Measurements from ENCODE around the gene MRM1.

The MRM1 gene

DNA sequence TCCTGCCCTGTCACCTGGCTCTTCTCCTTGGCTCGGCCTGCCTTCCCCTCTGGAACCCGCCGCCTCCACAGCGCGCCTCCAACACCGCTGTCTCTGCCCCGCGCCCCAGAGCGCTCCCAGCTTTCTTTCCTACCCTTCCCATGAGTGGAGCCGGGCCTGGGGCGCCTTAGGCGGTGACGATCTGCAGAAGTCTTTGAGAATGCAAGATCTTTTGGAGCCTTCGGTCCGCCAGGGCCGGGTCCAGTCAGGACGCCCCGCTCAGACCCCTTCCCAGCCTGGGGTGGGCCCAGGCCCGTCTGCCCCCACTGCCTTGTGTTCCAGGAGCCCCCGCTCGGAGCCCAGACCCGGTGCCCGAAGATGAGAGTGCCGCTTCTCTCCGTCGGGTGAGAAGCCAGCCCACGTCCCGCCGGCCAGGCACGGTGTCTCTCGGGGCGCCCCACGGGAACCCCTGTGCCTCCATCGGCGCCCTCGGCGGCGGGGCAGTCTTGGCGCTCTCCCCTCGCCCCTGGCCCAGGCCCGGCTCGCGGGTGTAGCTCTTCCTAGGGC is 40.0 kb downstream of the MRM1 start:
- no peak overlapping the region for H3K4me3 ChIP-seq (replicated peaks; ENCODE audit: low read depth, low read length)
- TF ChIP-seq, protein P1, sequence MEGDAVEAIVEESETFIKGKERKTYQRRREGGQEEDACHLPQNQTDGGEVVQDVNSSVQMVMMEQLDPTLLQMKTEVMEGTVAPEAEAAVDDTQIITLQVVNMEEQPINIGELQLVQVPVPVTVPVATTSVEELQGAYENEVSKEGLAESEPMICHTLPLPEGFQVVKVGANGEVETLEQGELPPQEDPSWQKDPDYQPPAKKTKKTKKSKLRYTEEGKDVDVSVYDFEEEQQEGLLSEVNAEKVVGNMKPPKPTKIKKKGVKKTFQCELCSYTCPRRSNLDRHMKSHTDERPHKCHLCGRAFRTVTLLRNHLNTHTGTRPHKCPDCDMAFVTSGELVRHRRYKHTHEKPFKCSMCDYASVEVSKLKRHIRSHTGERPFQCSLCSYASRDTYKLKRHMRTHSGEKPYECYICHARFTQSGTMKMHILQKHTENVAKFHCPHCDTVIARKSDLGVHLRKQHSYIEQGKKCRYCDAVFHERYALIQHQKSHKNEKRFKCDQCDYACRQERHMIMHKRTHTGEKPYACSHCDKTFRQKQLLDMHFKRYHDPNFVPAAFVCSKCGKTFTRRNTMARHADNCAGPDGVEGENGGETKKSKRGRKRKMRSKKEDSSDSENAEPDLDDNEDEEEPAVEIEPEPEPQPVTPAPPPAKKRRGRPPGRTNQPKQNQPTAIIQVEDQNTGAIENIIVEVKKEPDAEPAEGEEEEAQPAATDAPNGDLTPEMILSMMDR (IDR thresholded peaks at IDR 0.05; ENCODE audit: low read depth, low read length, missing control alignments): no peak

DNA sequence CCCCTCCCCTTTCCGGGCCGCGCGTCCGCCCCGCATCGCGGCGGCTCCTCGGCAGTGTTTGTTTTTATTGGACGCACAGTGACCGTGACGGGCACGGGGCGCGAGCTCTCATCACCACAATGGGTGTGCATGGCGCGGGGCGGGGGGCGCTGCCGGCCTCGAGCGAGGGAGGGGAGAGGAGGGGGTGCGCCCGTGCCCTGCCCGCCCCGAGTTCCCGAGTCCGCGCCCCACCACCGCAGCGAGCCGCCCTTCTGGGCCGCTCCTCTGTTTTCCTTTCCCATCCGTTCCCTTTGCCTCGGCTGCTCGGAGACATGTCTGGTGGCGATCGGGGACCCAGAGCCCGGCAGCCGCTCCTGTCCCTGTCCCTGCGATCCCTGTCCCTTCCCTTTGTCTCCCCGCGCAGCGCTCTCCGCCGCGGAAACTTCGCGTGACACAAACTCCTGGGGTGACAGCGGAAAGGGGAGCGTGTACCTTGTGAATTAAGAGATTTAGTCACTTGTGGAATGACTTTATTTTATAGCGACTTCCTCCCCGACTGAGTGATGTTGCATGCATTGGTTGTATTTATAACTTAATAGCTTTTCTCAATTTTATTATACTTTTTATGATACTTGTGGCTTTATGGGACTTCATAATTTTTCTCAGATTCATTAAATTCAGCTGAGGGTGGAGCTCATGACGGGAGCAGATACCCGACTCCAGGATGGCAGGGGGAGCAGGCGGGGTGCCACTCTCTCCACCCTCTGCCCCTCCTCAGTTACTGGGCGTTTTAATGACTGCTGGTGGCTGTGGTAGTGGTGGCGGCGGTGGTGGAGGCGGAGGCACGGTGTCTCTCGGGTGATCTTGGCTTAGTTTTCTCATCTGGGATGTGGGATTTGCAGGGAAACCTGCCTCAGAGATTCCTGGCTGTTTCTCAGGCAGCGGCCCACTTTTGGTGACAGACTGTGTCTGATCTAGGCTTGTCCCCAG is 40.8 kb downstream of the MRM1 start:
- no peak overlapping the region for H3K4me3 ChIP-seq (replicated peaks; ENCODE audit: low read depth, low read length)
- TF ChIP-seq, protein P1 (IDR thresholded peaks at IDR 0.05; ENCODE audit: low read depth, low read length, missing control alignments): no peak
- no peak for DNase-seq (ENCODE audit: extremely low read depth, low read depth)

More for the DNA sequence above, 40.0 kb downstream of the MRM1 start:
- no peak for DNase-seq (ENCODE audit: extremely low read depth, low read depth)

DNA sequence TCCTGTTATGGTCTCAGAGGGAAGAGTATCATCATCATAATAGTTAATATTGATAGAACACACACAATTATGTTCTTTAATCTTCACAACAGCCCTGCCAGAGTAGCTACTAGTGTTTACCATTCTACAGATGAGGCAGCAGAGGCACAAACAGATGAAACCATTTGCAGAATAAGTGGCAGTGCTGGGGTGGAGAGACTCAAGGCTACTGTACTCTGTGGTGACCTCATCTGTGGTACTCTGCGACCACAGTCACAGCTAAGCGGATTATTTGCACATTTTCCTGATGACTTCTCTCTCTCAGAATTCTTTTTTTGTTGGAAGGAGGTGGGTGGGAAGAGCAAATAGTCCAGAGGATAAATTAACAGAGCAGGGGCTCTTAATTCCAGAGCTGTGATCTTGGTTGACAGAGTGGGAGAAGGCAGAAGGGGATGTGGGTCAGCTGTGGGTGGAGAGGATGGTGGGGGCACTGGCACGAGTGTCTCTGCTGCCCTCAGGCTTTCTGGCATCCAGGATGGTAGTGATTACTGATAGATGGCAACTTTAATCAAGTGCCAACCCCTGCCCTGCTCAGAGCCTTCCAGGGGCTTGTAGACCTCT is 41.8 kb downstream of the MRM1 start:
- no peak for DNase-seq (ENCODE audit: extremely low read depth, low read depth)
- no peak overlapping the region for H3K4me3 ChIP-seq (replicated peaks; ENCODE audit: low read depth, low read length)
- TF ChIP-seq, protein P1 (IDR thresholded peaks at IDR 0.05; ENCODE audit: low read depth, low read length, missing control alignments): no peak

DNA sequence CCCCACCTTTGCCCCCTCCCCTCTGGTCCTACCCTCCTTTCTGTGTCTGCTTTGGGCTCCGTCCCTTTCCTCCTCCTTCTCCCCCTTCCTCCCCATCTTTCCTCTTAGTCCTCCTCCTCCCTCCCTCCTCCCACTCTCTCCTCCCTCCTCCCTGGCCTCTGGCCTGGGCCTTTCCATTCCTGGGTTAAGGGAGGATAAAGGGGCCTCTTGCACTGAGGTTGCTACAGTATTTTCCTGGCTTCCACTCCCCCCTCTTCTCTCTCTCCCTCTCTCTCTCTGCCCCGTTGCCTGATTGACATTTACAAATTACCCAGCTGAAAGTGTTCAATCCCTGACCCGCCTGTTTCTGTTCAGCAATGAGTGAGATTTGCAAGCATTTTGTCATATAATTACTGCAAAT is 44.0 kb downstream of the MRM1 start:
- H3K4me3 ChIP-seq (replicated peaks; ENCODE audit: low read depth, low read length): no peak overlapping the region

DNA sequence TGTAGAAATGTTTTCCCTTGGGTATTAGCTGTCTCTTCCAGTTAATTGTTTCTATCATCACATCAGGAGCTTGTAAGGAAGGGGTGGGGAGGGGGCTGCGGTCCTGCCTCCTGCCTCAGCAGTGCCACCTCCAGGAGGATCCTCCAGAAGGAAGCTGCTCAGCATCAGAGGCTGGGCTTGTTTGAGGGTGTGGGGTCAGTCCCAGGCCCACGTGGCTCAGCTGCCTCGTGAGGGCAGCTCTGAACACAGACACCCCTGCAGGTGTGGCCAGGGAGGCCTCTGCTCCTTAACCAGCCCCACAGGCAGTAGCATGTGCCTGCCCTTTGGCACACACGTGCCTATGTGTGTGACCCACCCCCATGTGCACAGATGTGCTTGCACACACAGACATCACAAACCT is 46.3 kb downstream of the MRM1 start:
- TF ChIP-seq, protein P1 (IDR thresholded peaks at IDR 0.05; ENCODE audit: low read depth, low read length, missing control alignments): peak; percentile 13
- H3K4me3 ChIP-seq (replicated peaks; ENCODE audit: low read depth, low read length): no peak overlapping the region
- DNase-seq (ENCODE audit: extremely low read depth, low read depth): no peak

More for the DNA sequence above, 44.0 kb downstream of the MRM1 start:
- TF ChIP-seq, protein P1 (IDR thresholded peaks at IDR 0.05; ENCODE audit: low read depth, low read length, missing control alignments): no peak
- DNase-seq (ENCODE audit: extremely low read depth, low read depth): no peak

DNA sequence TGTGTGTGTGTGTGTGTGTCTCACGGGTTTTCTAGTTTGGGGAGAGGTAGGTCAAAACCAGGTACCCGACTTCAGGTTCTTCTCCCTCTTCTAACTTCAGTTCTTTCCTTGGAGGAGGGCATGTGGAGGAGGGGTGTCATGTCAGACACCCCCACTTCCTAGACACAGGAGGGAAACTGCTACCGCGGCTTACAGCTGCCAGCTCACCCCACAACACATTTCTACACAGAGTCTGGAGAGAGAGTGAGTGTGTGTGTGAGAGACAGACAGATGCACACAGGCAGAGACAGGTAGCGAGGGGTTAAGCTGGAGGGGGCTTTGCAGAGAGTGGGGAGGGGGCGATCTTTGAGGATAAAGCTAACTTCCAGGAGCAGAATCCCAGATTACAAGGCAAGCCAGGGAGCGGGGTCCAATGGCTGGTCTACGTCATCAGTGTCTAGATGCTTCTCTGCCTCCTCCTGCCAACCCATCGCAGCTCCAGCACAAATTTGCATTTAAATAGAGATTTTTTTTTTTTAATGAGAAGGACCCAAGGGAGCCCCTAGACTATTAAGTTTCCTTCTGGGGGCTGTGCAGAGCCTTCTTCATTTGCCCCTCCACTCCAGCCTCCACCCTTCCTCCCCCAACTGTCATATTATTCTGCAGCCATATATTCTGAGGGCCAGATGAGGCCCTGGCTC is 48.9 kb downstream of the MRM1 start:
- no peak for DNase-seq (ENCODE audit: extremely low read depth, low read depth)
- no peak overlapping the region for H3K4me3 ChIP-seq (replicated peaks; ENCODE audit: low read depth, low read length)
- TF ChIP-seq, protein P1 (IDR thresholded peaks at IDR 0.05; ENCODE audit: low read depth, low read length, missing control alignments): no peak
